ENCODE data around the gene STARD10. TPM values are rescaled to one million over a fixed set of nuclear protein-coding genes. Genes with fewer than 3 reads are reported as not detected.

STARD10 gene
- total and polyA plus RNA-seq, 2 donors (not counting 3 experiments of a cell fraction or from before 2014, with no cell fraction given): 16.1 to 22.5 TPM

DNA sequence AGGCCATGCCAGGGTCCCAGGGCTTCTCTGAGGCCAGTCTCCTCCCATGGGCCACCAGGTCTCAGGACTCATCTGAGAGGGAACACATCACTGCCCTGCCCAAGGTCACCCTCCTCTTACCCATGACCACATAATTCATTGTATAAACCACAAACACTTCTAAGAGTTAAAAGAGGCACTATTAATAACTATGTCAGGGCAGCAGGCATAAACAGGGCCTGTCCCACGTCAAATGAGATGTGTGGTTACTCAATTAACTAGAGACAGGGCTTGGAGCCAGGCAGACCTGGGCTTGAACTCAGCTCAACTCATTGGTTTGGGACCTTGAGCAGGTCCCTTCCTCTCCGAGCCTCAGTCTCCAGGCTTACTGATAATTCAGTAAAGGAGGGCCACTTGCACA, 74.7 kb downstream of the STARD10 start:
- TF ChIP-seq, protein P1, sequence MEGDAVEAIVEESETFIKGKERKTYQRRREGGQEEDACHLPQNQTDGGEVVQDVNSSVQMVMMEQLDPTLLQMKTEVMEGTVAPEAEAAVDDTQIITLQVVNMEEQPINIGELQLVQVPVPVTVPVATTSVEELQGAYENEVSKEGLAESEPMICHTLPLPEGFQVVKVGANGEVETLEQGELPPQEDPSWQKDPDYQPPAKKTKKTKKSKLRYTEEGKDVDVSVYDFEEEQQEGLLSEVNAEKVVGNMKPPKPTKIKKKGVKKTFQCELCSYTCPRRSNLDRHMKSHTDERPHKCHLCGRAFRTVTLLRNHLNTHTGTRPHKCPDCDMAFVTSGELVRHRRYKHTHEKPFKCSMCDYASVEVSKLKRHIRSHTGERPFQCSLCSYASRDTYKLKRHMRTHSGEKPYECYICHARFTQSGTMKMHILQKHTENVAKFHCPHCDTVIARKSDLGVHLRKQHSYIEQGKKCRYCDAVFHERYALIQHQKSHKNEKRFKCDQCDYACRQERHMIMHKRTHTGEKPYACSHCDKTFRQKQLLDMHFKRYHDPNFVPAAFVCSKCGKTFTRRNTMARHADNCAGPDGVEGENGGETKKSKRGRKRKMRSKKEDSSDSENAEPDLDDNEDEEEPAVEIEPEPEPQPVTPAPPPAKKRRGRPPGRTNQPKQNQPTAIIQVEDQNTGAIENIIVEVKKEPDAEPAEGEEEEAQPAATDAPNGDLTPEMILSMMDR (IDR thresholded peaks at IDR 0.05; ENCODE audit: extremely low read depth in 1 of 2, insufficient read depth in 1 of 2, low read depth in 1 of 2, low read length in 2 of 2): no peak
- TF ChIP-seq FOS (IDR thresholded peaks at IDR 0.05; ENCODE audit: borderline replicate concordance, insufficient read depth, low read length) (no peak), JUN (IDR thresholded peaks at IDR 0.05; ENCODE audit: borderline replicate concordance, insufficient read depth, insufficient read length, low read depth) (no peak), POLR2A (IDR thresholded peaks at IDR 0.05; ENCODE audit: low read depth, low read length) (no peak)
- TF ChIP-seq, protein P2, sequence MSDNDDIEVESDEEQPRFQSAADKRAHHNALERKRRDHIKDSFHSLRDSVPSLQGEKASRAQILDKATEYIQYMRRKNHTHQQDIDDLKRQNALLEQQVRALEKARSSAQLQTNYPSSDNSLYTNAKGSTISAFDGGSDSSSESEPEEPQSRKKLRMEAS (IDR thresholded peaks at IDR 0.05; ENCODE audit: insufficient read depth, insufficient read length): no peak
- H3K4me1 ChIP-seq (ENCODE audit: control insufficient read depth, extremely low read depth, insufficient read depth, low read length): peaks cover 25% of the 10 kb centered on the region
- H3K79me2 ChIP-seq (ENCODE audit: control insufficient read depth, insufficient read depth, low read length): peaks cover 41% of the 10 kb centered on the region
- no peaks in the 10 kb centered on the region for H3K9me1 ChIP-seq (replicated peaks; ENCODE audit: control insufficient read depth, extremely low read depth, insufficient read depth, low read length)
- no peak overlapping the region for H2AFZ ChIP-seq (ENCODE audit: low read depth, low read length)
- no peak overlapping the region for H3K27ac ChIP-seq (ENCODE audit: insufficient read depth, low read depth, low read length)
- no peak overlapping the region for H3K4me3 ChIP-seq (replicated peaks in 1 of 3; ENCODE audit: insufficient read depth in 1 of 3, low read depth in 1 of 3, low read length in 3 of 3)
- BruUV-seq (replicated peaks): no TSS peak
- DNase-seq (ENCODE audit: low read depth, low spot score) (no peak), FAIRE-seq (no peak)
- H3K9ac ChIP-seq (replicated peaks; ENCODE audit: extremely low read depth, insufficient read depth, low read length): no peak overlapping the region
- CTCF ChIA-PET: interaction anchor here (1.7 to 1.8 kb wide), 2 partner anchors 35 to 75 kb away, joined by 4 to 6 read pairs; partner anchors contain the start of gene STARD10
- intact Hi-C loops (cut with micrococcal nuclease): no loop called here
- dilution Hi-C loops (cut with MboI; ENCODE audit: extremely low pct_ligation_motif_present, low sequenced_read_pairs): no loop called here
- H3K36me3 ChIP-seq (ENCODE audit: control insufficient read depth in 2 of 2, extremely low read depth in 1 of 2, insufficient read depth in 2 of 2, low read length in 2 of 2): peaks cover 0 to 2% of the 10 kb centered on the region in 2 experiments
- no peaks in the 10 kb centered on the region for H3K27me3 ChIP-seq (ENCODE audit: control insufficient read depth in 2 of 2, insufficient read depth in 2 of 2, low read length in 2 of 2)
- H3K4me2 ChIP-seq (ENCODE audit: insufficient read depth, low read length): no peak overlapping the region
- POLR2A ChIA-PET: no interaction called here
- H3K9me3 ChIP-seq (replicated peaks; ENCODE audit: control insufficient read depth, insufficient read depth, low read length): no peaks in the 10 kb centered on the region
- H4K20me1 ChIP-seq (replicated peaks; ENCODE audit: control insufficient read depth, extremely low read depth, insufficient read depth, low read length): no peaks in the 10 kb centered on the region

DNA sequence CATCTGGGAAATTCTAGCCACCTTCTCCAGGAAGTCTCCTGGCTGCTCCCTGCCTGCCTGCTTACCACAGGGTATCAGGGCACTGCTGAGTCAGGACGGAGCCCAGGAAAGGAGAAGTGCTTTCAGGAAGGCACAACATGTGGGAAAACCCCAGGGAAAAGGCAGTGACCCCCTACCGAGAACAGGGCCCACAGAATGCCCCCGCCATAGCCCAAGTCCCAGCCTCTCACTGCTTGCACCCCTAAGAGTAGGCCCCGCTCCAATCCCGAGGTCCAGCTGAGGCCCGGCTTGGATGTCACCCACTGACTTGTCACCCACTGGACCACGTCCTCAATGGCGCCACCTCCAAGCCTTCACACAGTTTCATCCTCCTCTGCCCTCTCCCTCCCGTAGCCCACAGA, 75.7 kb downstream of the STARD10 start:
- FAIRE-seq (no peak), DNase-seq (ENCODE audit: low read depth, low spot score) (no peak)
- Histone ChIP-seq H3K4me3 (replicated peaks in 1 of 3; ENCODE audit: insufficient read depth in 1 of 3, low read depth in 1 of 3, low read length in 3 of 3) (no peak overlapping the region), H3K4me1 (ENCODE audit: control insufficient read depth, extremely low read depth, insufficient read depth, low read length) (peaks cover 25% of the 10 kb centered on the region), H3K9ac (replicated peaks; ENCODE audit: extremely low read depth, insufficient read depth, low read length) (no peak overlapping the region), H3K9me1 (replicated peaks; ENCODE audit: control insufficient read depth, extremely low read depth, insufficient read depth, low read length) (no peaks in the 10 kb centered on the region), H2AFZ (ENCODE audit: low read depth, low read length) (no peak overlapping the region), H3K27me3 (ENCODE audit: control insufficient read depth in 2 of 2, insufficient read depth in 2 of 2, low read length in 2 of 2) (no peaks in the 10 kb centered on the region), H3K4me2 (ENCODE audit: insufficient read depth, low read length) (no peak overlapping the region), H3K36me3 (ENCODE audit: control insufficient read depth in 2 of 2, extremely low read depth in 1 of 2, insufficient read depth in 2 of 2, low read length in 2 of 2) (peaks cover 0 to 2% of the 10 kb centered on the region in 2 experiments), H4K20me1 (replicated peaks; ENCODE audit: control insufficient read depth, extremely low read depth, insufficient read depth, low read length) (no peaks in the 10 kb centered on the region), H3K27ac (ENCODE audit: insufficient read depth, low read depth, low read length) (no peak overlapping the region), H3K9me3 (replicated peaks; ENCODE audit: control insufficient read depth, insufficient read depth, low read length) (no peaks in the 10 kb centered on the region), H3K79me2 (ENCODE audit: control insufficient read depth, insufficient read depth, low read length) (peaks cover 41% of the 10 kb centered on the region)
- POLR2A ChIA-PET: no interaction called here
- no TSS peak for BruUV-seq (replicated peaks)
- TF ChIP-seq, protein P2 (IDR thresholded peaks at IDR 0.05; ENCODE audit: insufficient read depth, insufficient read length): no peak
- TF ChIP-seq POLR2AphosphoS5 (IDR thresholded peaks at IDR 0.05; ENCODE audit: insufficient read depth, low read depth, low read length) (no peak), FOS (IDR thresholded peaks at IDR 0.05; ENCODE audit: borderline replicate concordance, insufficient read depth, low read length) (no peak), JUN (IDR thresholded peaks at IDR 0.05; ENCODE audit: borderline replicate concordance, insufficient read depth, insufficient read length, low read depth) (no peak)
- TF ChIP-seq, protein P1 (IDR thresholded peaks at IDR 0.05; ENCODE audit: extremely low read depth in 1 of 2, insufficient read depth in 1 of 2, low read depth in 1 of 2, low read length in 2 of 2): no peak
- CTCF ChIA-PET: interaction anchor here (0.6 to 1.8 kb wide), 3 partner anchors 34 to 572 kb away, joined by 3 to 6 read pairs (median 4); partner anchors contain the start of gene STARD10
- dilution Hi-C loops (cut with MboI; ENCODE audit: extremely low pct_ligation_motif_present, low sequenced_read_pairs) (no loop called here), intact Hi-C loops (cut with micrococcal nuclease) (no loop called here)
